ENCODE results near the gene PCGF1. TPM values are rescaled to one million over a fixed set of nuclear protein-coding genes. Genes with fewer than 3 reads are reported as not detected.

Gene PCGF1
- total and polyA plus RNA-seq, 2 of the 13 experiments (the other 11 are each of a cell fraction or from before 2014, with no cell fraction given), result 20.4 to 22.6 TPM

DNA sequence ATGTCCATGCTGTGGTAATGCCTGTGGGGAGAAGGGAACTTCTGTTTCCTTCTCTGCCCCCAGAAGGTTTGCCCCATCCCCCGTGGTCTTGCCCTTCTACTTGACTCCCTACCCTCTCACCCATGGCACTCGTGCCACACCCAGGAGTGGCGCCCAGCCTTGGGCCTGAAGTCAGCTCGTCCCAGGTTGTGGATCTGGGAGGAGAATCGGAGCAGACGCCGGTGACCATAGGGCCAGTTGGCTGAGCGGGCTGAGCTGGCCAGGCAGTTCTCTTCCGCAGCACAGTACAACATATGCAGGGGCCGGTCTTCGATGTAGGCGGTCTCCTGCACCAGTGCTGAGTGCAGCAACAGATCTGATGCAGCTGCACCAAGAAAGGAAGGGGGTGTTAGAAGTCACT is 26.9 kb upstream of the PCGF1 start:
- Histone ChIP-seq H3K27ac (ENCODE audit: extremely low read length, insufficient read depth, low read length) (no peak overlapping the region), H3K4me1 (ENCODE audit: insufficient read depth, low read length) (peaks cover 19% of the 10 kb centered on the region), H3K4me3 (replicated peaks in 1 of 3; ENCODE audit: insufficient read depth in 1 of 3, low read depth in 2 of 3, low read length in 3 of 3) (no peak overlapping the region), H3K4me2 (ENCODE audit: low read depth, low read length) (no peak overlapping the region), H3K27me3 (ENCODE audit: control insufficient read depth in 1 of 2, insufficient read depth in 2 of 2, low read length in 2 of 2) (peaks cover 4 to 28% of the 10 kb centered on the region in 2 experiments; a peak in 3 of 5 replicates), H3K9me3 (ENCODE audit: low read length) (no peaks in the 10 kb centered on the region), H3K36me3 (replicated peaks in 1 of 2; ENCODE audit: control insufficient read depth in 1 of 2, insufficient read depth in 2 of 2, low read length in 2 of 2) (peaks cover 7 to 12% of the 10 kb centered on the region in 2 experiments; a peak in 3 of 5 replicates), H4K20me1 (ENCODE audit: insufficient read depth, low read length) (no peaks in the 10 kb centered on the region), H3K79me2 (ENCODE audit: insufficient read depth, low read length) (peaks cover 5% of the 10 kb centered on the region), H2AFZ (ENCODE audit: low read length) (no peak overlapping the region), H3K9ac (ENCODE audit: insufficient read depth, low read depth, low read length) (no peak overlapping the region)
- in situ Hi-C loops (cut with HindIII; ENCODE audit: extremely low pct_ligation_motif_present, low pct_unique_long_range_greater_than_20kb), result no loop called here
- WGBS (ENCODE audit: low lambda C conversion rate), result 95% methylated on average over 12 of the region's 12 CpGs
- ATAC-seq (no peak), DNase-seq (ENCODE audit: low spot score) (no peak), FAIRE-seq (no peak)
- intact Hi-C loops (cut with micrococcal nuclease; ENCODE audit: unreplicated experiment), result no loop called here
- POLR2A ChIA-PET, result no interaction called here
- CTCF ChIA-PET (ENCODE audit: low intra/inter-chr PET ratio, low total read pairs), result no interaction called here
- no TSS peak for BruUV-seq (replicated peaks)
- TF ChIP-seq KDM2A (CRISPR knock-in tag; IDR thresholded peaks at IDR 0.05; ENCODE audit: borderline replicate concordance, low read depth) (peak; percentile 20; the same call in 1 of the 2 replicates), ZNF17 (CRISPR knock-in tag; IDR thresholded peaks at IDR 0.05) (no peak), SP1 (IDR thresholded peaks at IDR 0.05) (no peak), SP1 (CRISPR knock-in tag; IDR thresholded peaks at IDR 0.05) (no peak), ZNF430 (CRISPR knock-in tag; IDR thresholded peaks at IDR 0.05) (no peak)
- TF ChIP-seq, protein P1, sequence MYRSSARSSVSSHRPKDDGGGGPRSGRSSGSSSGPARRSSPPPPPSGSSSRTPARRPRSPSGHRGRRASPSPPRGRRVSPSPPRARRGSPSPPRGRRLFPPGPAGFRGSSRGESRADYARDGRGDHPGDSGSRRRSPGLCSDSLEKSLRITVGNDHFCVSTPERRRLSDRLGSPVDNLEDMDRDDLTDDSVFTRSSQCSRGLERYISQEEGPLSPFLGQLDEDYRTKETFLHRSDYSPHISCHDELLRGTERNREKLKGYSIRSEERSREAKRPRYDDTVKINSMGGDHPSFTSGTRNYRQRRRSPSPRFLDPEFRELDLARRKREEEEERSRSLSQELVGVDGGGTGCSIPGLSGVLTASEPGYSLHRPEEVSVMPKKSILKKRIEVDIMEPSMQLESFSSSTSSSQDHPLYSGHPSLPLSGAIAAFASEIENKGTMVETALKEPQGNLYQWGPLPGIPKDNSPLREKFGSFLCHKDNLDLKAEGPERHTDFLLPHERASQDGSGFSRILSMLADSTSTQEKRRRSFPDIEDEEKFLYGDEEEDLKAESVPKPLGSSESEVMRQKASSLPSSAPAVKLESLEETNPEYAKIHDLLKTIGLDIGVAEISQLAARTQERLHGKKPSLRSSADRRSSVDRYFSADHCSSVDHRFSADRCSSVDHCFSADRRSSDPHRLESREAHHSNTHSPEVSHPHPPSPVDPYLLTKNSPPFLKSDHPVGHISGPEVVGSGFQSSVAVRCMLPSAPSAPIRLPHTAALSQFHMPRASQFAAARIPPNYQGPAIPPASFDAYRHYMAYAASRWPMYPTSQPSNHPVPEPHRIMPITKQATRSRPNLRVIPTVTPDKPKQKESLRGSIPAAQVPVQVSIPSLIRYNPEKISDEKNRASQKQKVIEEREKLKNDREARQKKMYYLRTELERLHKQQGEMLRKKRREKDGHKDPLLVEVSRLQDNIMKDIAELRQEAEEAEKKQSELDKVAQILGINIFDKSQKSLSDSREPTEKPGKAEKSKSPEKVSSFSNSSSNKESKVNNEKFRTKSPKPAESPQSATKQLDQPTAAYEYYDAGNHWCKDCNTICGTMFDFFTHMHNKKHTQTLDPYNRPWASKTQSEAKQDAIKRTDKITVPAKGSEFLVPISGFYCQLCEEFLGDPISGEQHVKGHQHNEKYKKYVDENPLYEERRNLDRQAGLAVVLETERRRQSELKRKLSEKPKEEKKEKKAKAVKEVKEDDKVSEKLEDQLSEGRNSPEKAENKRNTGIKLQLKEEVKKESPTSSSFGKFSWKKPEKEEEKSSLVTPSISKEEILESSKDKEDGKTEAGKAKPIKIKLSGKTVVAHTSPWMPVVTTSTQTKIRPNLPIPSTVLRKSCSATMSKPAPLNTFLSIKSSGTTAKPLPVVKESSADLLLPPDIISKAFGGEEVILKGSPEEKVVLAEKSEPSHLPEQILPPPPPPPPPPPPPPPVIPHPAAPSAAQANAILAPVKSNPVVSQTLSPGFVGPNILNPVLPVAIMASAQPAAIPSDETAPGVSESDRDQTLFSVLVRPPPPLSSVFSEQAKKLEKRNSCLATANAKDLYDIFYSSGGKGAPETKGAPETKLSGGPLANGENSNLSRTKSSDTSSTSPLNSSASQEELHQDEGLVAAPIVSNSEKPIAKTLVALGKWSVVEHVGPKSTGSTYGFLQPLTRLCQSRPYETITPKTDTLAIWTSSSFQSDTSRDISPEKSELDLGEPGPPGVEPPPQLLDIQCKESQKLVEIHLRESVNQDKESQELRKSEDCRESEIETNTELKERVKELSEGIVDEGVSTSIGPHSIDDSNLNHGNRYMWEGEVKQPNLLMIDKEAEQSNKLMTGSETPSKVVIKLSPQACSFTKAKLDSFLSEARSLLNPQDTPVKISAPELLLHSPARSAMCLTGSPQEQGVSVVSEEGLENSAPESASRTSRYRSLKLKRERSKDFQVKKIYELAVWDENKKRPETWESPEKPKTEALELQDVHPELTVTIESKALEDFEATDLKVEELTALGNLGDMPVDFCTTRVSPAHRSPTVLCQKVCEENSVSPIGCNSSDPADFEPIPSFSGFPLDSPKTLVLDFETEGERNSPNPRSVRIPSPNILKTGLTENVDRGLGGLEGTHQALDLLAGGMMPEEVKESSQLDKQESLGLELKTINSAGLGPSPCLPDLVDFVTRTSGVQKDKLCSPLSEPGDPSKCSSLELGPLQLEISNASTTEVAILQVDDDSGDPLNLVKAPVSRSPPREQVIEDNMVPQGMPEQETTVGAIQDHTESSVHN (CRISPR knock-in tag; IDR thresholded peaks at IDR 0.05), result peak; percentile 62; the same call in 1 of the 2 replicates
- TF ChIP-seq, protein P2, sequence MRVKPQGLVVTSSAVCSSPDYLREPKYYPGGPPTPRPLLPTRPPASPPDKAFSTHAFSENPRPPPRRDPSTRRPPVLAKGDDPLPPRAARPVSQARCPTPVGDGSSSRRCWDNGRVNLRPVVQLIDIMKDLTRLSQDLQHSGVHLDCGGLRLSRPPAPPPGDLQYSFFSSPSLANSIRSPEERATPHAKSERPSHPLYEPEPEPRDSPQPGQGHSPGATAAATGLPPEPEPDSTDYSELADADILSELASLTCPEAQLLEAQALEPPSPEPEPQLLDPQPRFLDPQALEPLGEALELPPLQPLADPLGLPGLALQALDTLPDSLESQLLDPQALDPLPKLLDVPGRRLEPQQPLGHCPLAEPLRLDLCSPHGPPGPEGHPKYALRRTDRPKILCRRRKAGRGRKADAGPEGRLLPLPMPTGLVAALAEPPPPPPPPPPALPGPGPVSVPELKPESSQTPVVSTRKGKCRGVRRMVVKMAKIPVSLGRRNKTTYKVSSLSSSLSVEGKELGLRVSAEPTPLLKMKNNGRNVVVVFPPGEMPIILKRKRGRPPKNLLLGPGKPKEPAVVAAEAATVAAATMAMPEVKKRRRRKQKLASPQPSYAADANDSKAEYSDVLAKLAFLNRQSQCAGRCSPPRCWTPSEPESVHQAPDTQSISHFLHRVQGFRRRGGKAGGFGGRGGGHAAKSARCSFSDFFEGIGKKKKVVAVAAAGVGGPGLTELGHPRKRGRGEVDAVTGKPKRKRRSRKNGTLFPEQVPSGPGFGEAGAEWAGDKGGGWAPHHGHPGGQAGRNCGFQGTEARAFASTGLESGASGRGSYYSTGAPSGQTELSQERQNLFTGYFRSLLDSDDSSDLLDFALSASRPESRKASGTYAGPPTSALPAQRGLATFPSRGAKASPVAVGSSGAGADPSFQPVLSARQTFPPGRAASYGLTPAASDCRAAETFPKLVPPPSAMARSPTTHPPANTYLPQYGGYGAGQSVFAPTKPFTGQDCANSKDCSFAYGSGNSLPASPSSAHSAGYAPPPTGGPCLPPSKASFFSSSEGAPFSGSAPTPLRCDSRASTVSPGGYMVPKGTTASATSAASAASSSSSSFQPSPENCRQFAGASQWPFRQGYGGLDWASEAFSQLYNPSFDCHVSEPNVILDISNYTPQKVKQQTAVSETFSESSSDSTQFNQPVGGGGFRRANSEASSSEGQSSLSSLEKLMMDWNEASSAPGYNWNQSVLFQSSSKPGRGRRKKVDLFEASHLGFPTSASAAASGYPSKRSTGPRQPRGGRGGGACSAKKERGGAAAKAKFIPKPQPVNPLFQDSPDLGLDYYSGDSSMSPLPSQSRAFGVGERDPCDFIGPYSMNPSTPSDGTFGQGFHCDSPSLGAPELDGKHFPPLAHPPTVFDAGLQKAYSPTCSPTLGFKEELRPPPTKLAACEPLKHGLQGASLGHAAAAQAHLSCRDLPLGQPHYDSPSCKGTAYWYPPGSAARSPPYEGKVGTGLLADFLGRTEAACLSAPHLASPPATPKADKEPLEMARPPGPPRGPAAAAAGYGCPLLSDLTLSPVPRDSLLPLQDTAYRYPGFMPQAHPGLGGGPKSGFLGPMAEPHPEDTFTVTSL (CRISPR knock-in tag; IDR thresholded peaks at IDR 0.05; ENCODE audit: borderline replicate concordance), result no peak
- TF ChIP-seq, protein P3, sequence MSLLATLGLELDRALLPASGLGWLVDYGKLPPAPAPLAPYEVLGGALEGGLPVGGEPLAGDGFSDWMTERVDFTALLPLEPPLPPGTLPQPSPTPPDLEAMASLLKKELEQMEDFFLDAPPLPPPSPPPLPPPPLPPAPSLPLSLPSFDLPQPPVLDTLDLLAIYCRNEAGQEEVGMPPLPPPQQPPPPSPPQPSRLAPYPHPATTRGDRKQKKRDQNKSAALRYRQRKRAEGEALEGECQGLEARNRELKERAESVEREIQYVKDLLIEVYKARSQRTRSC (CRISPR knock-in tag; IDR thresholded peaks at IDR 0.05; ENCODE audit: low read depth), result no peak
